GM12874 (cell line): ENCODE results near the gene BCL2L12.

Experiments used
- TF ChIP-seq, protein P1 (sequence below): IDR thresholded peaks from 2 replicates; pipeline ENCODE4 v1.5.1; 2011; ENCODE audit warnings: low read depth, mild to moderate bottlenecking, control low read depth, low read length, moderate library complexity; ENCODE audit not compliant: insufficient read depth

Gene BCL2L12

DNA sequence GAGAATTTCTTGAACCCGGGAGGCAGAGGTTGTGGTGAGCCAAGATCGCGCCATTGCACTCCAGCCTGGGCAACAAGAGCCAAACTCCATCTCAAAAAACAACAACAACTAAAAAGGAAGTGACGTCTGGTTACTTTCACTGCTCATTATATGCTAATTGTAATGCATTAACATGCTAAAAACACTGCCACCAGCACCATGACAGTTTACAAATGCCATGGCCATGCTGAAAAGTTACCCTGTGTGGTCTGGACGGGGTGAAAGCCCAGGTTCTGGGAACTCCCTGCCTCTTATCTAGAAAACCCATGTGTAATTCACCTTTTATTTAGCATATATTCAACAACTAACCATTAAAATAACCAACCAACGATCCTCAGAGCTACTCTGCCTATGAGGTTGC, 53.3 kb downstream of the BCL2L12 start:
- TF ChIP-seq, protein P1, sequence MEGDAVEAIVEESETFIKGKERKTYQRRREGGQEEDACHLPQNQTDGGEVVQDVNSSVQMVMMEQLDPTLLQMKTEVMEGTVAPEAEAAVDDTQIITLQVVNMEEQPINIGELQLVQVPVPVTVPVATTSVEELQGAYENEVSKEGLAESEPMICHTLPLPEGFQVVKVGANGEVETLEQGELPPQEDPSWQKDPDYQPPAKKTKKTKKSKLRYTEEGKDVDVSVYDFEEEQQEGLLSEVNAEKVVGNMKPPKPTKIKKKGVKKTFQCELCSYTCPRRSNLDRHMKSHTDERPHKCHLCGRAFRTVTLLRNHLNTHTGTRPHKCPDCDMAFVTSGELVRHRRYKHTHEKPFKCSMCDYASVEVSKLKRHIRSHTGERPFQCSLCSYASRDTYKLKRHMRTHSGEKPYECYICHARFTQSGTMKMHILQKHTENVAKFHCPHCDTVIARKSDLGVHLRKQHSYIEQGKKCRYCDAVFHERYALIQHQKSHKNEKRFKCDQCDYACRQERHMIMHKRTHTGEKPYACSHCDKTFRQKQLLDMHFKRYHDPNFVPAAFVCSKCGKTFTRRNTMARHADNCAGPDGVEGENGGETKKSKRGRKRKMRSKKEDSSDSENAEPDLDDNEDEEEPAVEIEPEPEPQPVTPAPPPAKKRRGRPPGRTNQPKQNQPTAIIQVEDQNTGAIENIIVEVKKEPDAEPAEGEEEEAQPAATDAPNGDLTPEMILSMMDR = no peak
